Esophagus squamous epithelium (tissue), 4 donors: ENCODE measurements around the gene B9D2.

Experiments used
- POLR2A ChIP-seq, 4 donors: fragments of 450-650 bp; IDR thresholded peaks; one replicate each; pipeline ENCODE4 v1.6.1; 2017; ENCODE audit warnings: antibody characterized with exemption in 4 of 4, mild to moderate bottlenecking in 4 of 4, moderate library complexity in 3 of 4
- TF ChIP-seq, protein P1 (sequence below), 6 experiments: fragments of 450-650 bp in 4 of 6; fragments of 200-600 bp in 2 of 6; sonication (generic) in 2 of 6; IDR thresholded peaks; one replicate each; pipeline ENCODE4 v1.5.1; 2016 to 2019; ENCODE audit warnings: antibody characterized with exemption in 6 of 6, mild to moderate bottlenecking in 4 of 6, moderate library complexity in 4 of 6

DNA sequence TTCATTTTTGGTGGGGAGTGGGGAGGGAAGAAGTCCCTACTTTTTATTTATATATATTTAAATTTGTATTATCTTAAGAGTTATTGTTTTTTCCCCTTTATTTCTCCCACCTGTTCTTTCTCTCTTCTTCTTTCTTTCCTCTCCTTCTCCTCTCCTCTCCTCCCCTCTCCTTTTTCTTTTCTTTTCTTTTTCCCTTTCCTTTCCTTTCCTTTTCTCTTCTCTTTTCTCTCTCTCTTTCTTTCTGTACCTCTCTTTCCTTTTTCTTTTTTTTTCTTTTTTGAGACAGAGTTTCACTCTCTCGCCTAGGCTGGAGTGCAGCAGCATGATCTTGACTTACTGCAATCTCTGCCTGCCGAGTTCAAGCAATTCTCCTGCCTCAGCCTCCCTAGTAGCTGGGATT is 35.6 kb upstream of the B9D2 start:
- TF ChIP-seq, protein P1, sequence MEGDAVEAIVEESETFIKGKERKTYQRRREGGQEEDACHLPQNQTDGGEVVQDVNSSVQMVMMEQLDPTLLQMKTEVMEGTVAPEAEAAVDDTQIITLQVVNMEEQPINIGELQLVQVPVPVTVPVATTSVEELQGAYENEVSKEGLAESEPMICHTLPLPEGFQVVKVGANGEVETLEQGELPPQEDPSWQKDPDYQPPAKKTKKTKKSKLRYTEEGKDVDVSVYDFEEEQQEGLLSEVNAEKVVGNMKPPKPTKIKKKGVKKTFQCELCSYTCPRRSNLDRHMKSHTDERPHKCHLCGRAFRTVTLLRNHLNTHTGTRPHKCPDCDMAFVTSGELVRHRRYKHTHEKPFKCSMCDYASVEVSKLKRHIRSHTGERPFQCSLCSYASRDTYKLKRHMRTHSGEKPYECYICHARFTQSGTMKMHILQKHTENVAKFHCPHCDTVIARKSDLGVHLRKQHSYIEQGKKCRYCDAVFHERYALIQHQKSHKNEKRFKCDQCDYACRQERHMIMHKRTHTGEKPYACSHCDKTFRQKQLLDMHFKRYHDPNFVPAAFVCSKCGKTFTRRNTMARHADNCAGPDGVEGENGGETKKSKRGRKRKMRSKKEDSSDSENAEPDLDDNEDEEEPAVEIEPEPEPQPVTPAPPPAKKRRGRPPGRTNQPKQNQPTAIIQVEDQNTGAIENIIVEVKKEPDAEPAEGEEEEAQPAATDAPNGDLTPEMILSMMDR (IDR thresholded peaks at IDR 0.05) = no peak
- no peak for TF ChIP-seq POLR2A (IDR thresholded peaks at IDR 0.05)
